Fibroblast of mammary gland (primary cell): ENCODE results near the gene MYH7.

ENCODE experiments used
- DNase-seq: peaks from one replicate; pipeline ENCODE4 v3.0.0-alpha.2; 2010; ENCODE audit warnings: low read depth
- H3K4me3 ChIP-seq: 2 replicates; pipeline ENCODE4 v1.5.1; 2011; ENCODE audit warnings: low read depth, mild to moderate bottlenecking, low read length, moderate library complexity; ENCODE audit not compliant: control insufficient read depth
- CTCF ChIP-seq: conservative IDR thresholded peaks from 2 replicates; pipeline ENCODE4 v1.5.1; 2011; ENCODE audit warnings: low read depth, low read length, inconsistent platforms; ENCODE audit not compliant: control insufficient read depth, insufficient read depth

Gene MYH7

DNA sequence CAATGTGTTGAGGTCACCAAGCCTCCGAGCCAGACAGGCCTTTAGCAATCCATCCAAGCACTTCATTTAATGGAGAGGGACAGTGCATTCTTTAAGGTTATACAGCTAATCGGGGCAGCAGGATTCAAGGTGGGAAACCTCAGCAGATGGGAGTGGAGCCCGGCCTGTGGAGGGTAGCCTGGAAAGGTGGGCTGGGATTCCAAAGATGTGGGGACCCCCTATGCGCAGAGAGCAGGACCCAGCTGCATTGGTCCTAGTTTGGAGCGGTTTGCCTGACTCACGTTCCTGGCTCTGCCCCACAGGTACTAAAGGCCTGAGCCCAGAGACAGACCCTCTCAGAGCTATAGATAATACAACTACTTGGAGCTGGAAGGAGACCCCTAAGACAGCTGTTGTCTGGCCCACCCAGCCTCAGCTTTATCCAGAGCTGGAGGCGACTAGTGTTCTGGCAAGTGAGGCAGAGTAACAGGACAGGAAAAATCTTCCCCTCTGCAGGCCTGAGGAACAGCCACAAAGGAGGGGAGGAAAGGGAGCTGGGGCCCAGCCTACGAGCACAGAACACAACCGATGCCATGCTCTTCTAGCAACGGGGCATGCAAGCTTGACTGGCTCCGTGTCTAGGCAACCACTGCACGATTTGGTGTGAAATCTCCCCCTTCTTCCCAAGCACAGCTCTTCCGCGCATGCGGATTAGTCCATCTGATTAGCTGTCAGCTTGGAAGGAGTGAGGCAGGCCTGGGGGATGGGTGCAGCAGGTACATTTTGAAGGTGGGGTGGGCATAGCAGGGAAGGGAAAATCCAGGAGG, 1.1 kb upstream of the MYH7 start:
- no peak for TF ChIP-seq CTCF
- DNase-seq = no peak
- H3K4me3 ChIP-seq = no peak overlapping the region

DNA sequence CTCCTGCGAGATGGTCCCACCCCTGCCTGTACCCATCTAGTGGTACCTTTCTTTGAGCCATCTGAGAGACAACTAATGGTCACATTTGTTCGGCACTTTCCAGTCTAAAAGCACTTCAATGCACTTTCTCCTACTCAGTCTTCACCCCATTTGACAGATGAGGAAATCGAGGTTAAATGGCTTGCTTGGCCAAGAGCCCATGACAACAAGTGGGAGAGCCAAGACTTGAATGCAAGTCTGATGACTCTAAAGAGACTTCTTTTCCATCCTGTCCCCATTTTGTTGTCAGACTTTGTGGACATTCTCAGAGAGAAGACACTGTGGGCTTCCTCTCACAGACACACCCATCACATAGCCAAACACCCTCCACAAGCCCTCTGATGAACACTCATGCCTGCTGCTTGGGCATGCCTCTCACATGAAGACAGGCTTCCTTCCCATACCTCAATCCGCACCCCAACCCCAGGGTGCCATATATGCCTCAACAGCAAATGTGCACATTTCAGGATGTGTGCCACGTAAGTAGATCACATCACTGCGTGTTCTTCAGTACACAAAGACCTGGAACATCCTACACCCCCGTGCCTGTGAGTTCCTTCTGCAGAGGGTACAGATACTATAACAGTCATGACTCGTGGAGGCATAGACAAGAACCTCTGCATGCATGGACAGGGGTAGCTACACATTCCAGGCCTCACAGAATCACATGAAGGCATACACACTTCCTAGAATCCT, 805 bp downstream of the MYH7 start:
- no peak for TF ChIP-seq CTCF
- DNase-seq = no peak

GRCh38 chr14:23433457-23433856, 2.0 kb downstream of the MYH7 start:
- no peak for TF ChIP-seq CTCF
- no peak overlapping the region for H3K4me3 ChIP-seq

More for the DNA sequence above, 805 bp downstream of the MYH7 start:
- H3K4me3 ChIP-seq = no peak overlapping the region

DNA sequence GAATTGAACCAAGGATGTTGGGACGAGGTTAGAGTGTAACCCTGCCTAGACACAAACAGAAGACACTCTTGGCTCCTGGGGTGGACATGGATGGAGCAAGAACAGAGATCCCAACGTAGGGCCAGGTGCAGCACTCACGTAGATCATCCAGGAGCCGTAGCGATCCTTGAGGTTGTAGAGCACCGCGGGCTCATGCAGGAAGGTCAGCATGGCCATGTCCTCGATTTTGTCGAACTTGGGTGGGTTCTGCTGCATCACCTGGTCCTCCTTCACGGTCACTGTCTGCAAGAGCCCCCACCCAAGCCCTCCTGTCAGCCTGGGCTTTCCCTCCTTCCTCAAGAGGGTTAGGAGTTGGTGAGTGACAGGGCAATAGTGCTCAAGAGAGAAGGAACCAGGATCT, 2.5 kb downstream of the MYH7 start:
- H3K4me3 ChIP-seq = no peak overlapping the region
- DNase-seq = no peak
- no peak for TF ChIP-seq CTCF

More at GRCh38 chr14:23433457-23433856, 2.0 kb downstream of the MYH7 start:
- no peak for DNase-seq

GRCh38 chr14:23432102-23432925, 3.1 kb downstream of the MYH7 start:
- no peak for TF ChIP-seq CTCF
- no peak overlapping the region for H3K4me3 ChIP-seq
- DNase-seq = no peak

DNA sequence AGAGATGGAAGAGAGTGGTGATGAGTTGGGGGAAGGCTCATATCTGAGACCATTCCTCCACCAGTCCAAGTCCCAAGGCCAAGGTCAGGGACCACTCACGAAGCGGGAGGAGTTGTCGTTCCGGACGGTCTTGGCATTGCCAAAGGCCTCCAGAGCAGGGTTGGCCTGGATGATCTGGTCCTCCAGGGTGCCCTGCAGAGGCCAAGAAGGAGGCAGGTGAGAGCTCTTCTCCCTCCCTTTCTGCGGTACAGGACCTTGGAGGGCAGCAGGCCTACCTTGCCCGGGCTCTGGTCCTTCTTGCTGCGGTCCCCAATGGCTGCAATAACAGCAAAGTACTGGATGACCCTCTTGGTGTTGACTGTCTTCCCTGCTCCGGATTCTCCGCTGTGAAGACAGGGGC, 4.0 kb downstream of the MYH7 start:
- no peak for DNase-seq
- TF ChIP-seq CTCF = no peak
- no peak overlapping the region for H3K4me3 ChIP-seq
